Natural killer cell (primary cell): ENCODE data around the gene L3MBTL3. TPM values are rescaled to one million over a fixed set of nuclear protein-coding genes. Genes with fewer than 3 reads are reported as not detected.

Experiments used
- ATAC-seq, 3 donors: fragments of 150-1000 bp in 2 of 3; fragments of 200-7000 bp in 1 of 3; cut with Tn5 transposase; 1 replicate in 1 of 3; 2 replicates in 2 of 3; pipeline ENCODE4 v1.10.0; 2021; ENCODE audit warnings: mild to moderate bottlenecking in 2 of 3, moderate library complexity in 2 of 3
- DNase-seq, 2 donors: peaks; one replicate each; pipeline versions ENCODE4 v3.0.0 to v3.0.0-alpha.2; 2013 to 2021; ENCODE audit warnings: mixed read lengths in 1 of 2
- H3K27ac ChIP-seq: one replicate; pipeline ENCODE4 v1.5.1; 2013; ENCODE audit warnings: mild to moderate bottlenecking, low read length
- H3K27me3 ChIP-seq: one replicate; pipeline ENCODE4 v1.6.1; 2013; ENCODE audit warnings: low read length; ENCODE audit not compliant: control insufficient read depth, insufficient read depth
- H3K36me3 ChIP-seq: one replicate; pipeline ENCODE4 v1.6.1; 2013; ENCODE audit warnings: low read length; ENCODE audit not compliant: control insufficient read depth, insufficient read depth
- H3K4me1 ChIP-seq: one replicate; pipeline ENCODE4 v1.6.1; 2013; ENCODE audit warnings: low read length; ENCODE audit not compliant: control insufficient read depth, insufficient read depth
- H3K4me3 ChIP-seq: one replicate; pipeline ENCODE4 v1.5.1; 2013; ENCODE audit warnings: low read length
- H3K9me3 ChIP-seq: one replicate; pipeline ENCODE4 v1.6.1; 2013; ENCODE audit warnings: low read length; ENCODE audit not compliant: control insufficient read depth, insufficient read depth
- H3K27ac Mint-ChIP-seq, 2 donors: one replicate each; pipeline ENCODE4 v1.8.0; 2022; ENCODE audit warnings: mild to moderate bottlenecking in 2 of 2, mixed read lengths in 2 of 2, moderate library complexity in 1 of 2
- H3K27me3 Mint-ChIP-seq, 2 donors: one replicate each; pipeline ENCODE4 v1.8.0; 2022; ENCODE audit warnings: low read depth in 2 of 2, mixed read lengths in 2 of 2
- H3K36me3 Mint-ChIP-seq: one replicate; pipeline ENCODE4 v1.8.0; 2022; ENCODE audit warnings: mixed read lengths
- H3K4me1 Mint-ChIP-seq, 2 donors: one replicate each; pipeline ENCODE4 v1.8.0; 2022; ENCODE audit warnings: mixed read lengths in 2 of 2
- H3K4me3 Mint-ChIP-seq: one replicate; pipeline ENCODE4 v1.8.0; 2022; ENCODE audit warnings: mild to moderate bottlenecking, moderate library complexity, mixed read lengths
- H3K9me3 Mint-ChIP-seq, 2 donors: one replicate each; pipeline ENCODE4 v1.8.0; 2022; ENCODE audit warnings: mixed read lengths in 2 of 2
- CTCF ChIP-seq: fragments of 200-600 bp; IDR thresholded peaks from one replicate; pipeline ENCODE4 v1.8.0; 2022; ENCODE audit warnings: antibody characterized with exemption
- whole genome bisulfite sequencing: methylation state at CpG from one replicate; pipeline ENCODE4 v1.1.7; 2013; ENCODE audit warnings: missing lambda C conversion rate; ENCODE audit not compliant: insufficient coverage; 5-methylcytosine and 5-hydroxymethylcytosine counted together
- intact Hi-C: fragments of 100-400 bp; cut with micrococcal nuclease; formaldehyde crosslinking; loops from one replicate; pipeline ENCODE4 v1.14.2; 2022
- total RNA-seq, 4 donors: library from RNA; stranded (reverse); fragments of 120-200 nt in 1 of 4; gene quantifications; one replicate each; pipeline versions ENCODE4 v1.2.3 to v1.2.4, GENCODE V29; 2013 to 2022

Gene L3MBTL3
- total RNA-seq, 3 donors from 2014 or later (not counting 1 experiment from before 2014, with no cell fraction given) = 24.1 to 42.4 (median 27.5) TPM

GRCh38 chr6:130134582-130134981 is 116.2 kb downstream of the L3MBTL3 start:
- Mint-ChIP-seq H3K9me3 (peaks cover 0 to 5% of the 10 kb centered on the region in 2 donors), H3K4me3 (peak overlapping the region; percentile 68), H3K36me3 (peaks cover 23% of the 10 kb centered on the region), H3K4me1 (peaks cover 93 to 94% of the 10 kb centered on the region in 2 donors), H3K27me3 (no peaks in the 10 kb centered on the region), H3K27ac (peak overlapping the region; percentile 92 to 93)
- peak in 1 of 2 donors; percentile 44 for DNase-seq
- Histone ChIP-seq H3K4me3 (no peak overlapping the region), H3K36me3 (peaks cover 19% of the 10 kb centered on the region), H3K27ac (peak overlapping the region; percentile 55), H3K4me1 (peaks cover 39% of the 10 kb centered on the region), H3K9me3 (no peaks in the 10 kb centered on the region), H3K27me3 (no peaks in the 10 kb centered on the region)
- no peak for TF ChIP-seq CTCF
- ATAC-seq = peak; percentile 12 to 18 (median 13)
- intact Hi-C loops = loop anchor here (5.0 to 10.0 kb wide), 2 partner anchors 48 to 60 kb away; no protein-coding TSS in a partner anchor
- 30% methylated on average over 1 of the region's 2 CpGs for WGBS

- DNase-seq (no peak), ATAC-seq (no peak)
- H3K27me3 ChIP-seq = no peaks in the 10 kb centered on the region
- Mint-ChIP-seq H3K27me3 (no peaks in the 10 kb centered on the region), H3K4me1 (peaks cover 73 to 82% of the 10 kb centered on the region in 2 donors), H3K4me3 (peak overlapping the region; percentile 43), H3K36me3 (peaks cover 18% of the 10 kb centered on the region), H3K27ac (peak overlapping the region; percentile 93 to 94), H3K9me3 (peaks cover 0 to 3% of the 10 kb centered on the region in 2 donors)
- H3K27ac ChIP-seq = no peak overlapping the region
- intact Hi-C loops = loop anchor here (1.0 to 10.0 kb wide), 2 partner anchors 25 to 62 kb away; no protein-coding TSS in a partner anchor
- H3K4me3 ChIP-seq = no peak overlapping the region
- WGBS = 100% methylated on average over 1 of the region's 2 CpGs
- H3K36me3 ChIP-seq = peaks cover 28% of the 10 kb centered on the region
- H3K9me3 ChIP-seq = no peaks in the 10 kb centered on the region
- H3K4me1 ChIP-seq = peaks cover 33% of the 10 kb centered on the region
- no peak for TF ChIP-seq CTCF
These were observed 118.4 kb downstream of the L3MBTL3 start for GRCh38 chr6:130136798-130137197.

GRCh38 chr6:130138116-130138908 is 119.9 kb downstream of the L3MBTL3 start:
- H3K27ac ChIP-seq = peak overlapping the region; percentile 79
- H3K4me1 ChIP-seq = peaks cover 27% of the 10 kb centered on the region
- ATAC-seq (peak; percentile 68 to 77 (median 74)), DNase-seq (peak in 1 of 2 donors; percentile 24)
- intact Hi-C loops = loop anchor here (10.0 kb wide), 1 partner anchor 64 kb away; no protein-coding TSS in a partner anchor
- no peaks in the 10 kb centered on the region for H3K27me3 Mint-ChIP-seq
- 45% methylated on average over 7 of the region's 7 CpGs for WGBS
- H3K9me3 ChIP-seq = no peaks in the 10 kb centered on the region
- TF ChIP-seq CTCF = no peak
- peak overlapping the region; percentile 79 for H3K4me3 Mint-ChIP-seq
- peaks cover 0 to 3% of the 10 kb centered on the region in 2 donors for H3K9me3 Mint-ChIP-seq
- peaks cover 65 to 73% of the 10 kb centered on the region in 2 donors for H3K4me1 Mint-ChIP-seq
- H3K36me3 ChIP-seq = peaks cover 41% of the 10 kb centered on the region
- no peak overlapping the region for H3K4me3 ChIP-seq
- no peaks in the 10 kb centered on the region for H3K27me3 ChIP-seq
- H3K27ac Mint-ChIP-seq = peak overlapping the region; percentile 93 to 94
- H3K36me3 Mint-ChIP-seq = peaks cover 26% of the 10 kb centered on the region
